Esophagus squamous epithelium (tissue), 5 donors: Measurements from ENCODE around the gene GADD45B. TPM values are rescaled to one million over a fixed set of nuclear protein-coding genes. Genes with fewer than 3 reads are reported as not detected.

Experiments used
- DNase-seq: peaks from one replicate; lab custom pipeline; 2025; lab: John Stamatoyannopoulos, UW
- H3K27ac ChIP-seq, 4 donors: fragments of 200-600 bp; sonication (generic); one replicate each; pipeline ENCODE4 v1.5.1; 2016 to 2019; ENCODE audit warnings: mild to moderate bottlenecking in 1 of 4
- H3K27me3 ChIP-seq, 4 donors: fragments of 200-600 bp; sonication (generic); 1 replicate in 3 of 4; 2 replicates in 1 of 4; pipeline versions ENCODE4 v1.5.1 to v1.6.0; 2017 to 2021; ENCODE audit warnings: antibody characterized with exemption in 1 of 4
- H3K36me3 ChIP-seq, 3 donors: fragments of 200-600 bp; sonication (generic); one replicate each; pipeline ENCODE4 v1.5.1; 2016 to 2019
- H3K4me1 ChIP-seq, 3 donors: fragments of 200-600 bp; sonication (generic); one replicate each; pipeline ENCODE4 v1.5.1; 2017 to 2019
- H3K4me3 ChIP-seq, 4 donors: fragments of 200-600 bp; sonication (generic); 1 replicate in 3 of 4; 2 replicates in 1 of 4; pipeline ENCODE4 v1.5.1; 2016 to 2019; ENCODE audit warnings: mild to moderate bottlenecking in 2 of 4, moderate library complexity in 1 of 4
- H3K9me3 ChIP-seq, 3 donors: fragments of 200-600 bp; sonication (generic); one replicate each; pipeline ENCODE4 v1.5.1; 2016 to 2019
- CTCF ChIP-seq, 6 experiments: fragments of 450-650 bp in 4 of 6; fragments of 200-600 bp in 2 of 6; sonication (generic) in 2 of 6; IDR thresholded peaks; one replicate each; pipeline ENCODE4 v1.5.1; 2016 to 2019; ENCODE audit warnings: antibody characterized with exemption in 6 of 6, mild to moderate bottlenecking in 4 of 6, moderate library complexity in 4 of 6
- POLR2A ChIP-seq, 4 donors: fragments of 450-650 bp; IDR thresholded peaks; one replicate each; pipeline ENCODE4 v1.6.1; 2017; ENCODE audit warnings: antibody characterized with exemption in 4 of 4, mild to moderate bottlenecking in 4 of 4, moderate library complexity in 3 of 4
- WGBS, 2 donors: methylation state at CpG; one replicate each; pipeline ENCODE4 v1.1.5; 2018; 5-methylcytosine and 5-hydroxymethylcytosine counted together
- intact Hi-C: fragments of 100-400 bp; cut with DNase I; formaldehyde crosslinking; loops from one replicate; pipeline ENCODE4 v1.15.0; 2022
- total RNA-seq, 4 donors: library from RNA; depleted of rRNA; stranded (reverse); fragments of >200 nt; gene quantifications; one replicate each; pipeline ENCODE4 v1.1.0, GENCODE V29; 2016
- donor health status: DM: yes; HTN: yes; CAD: no.

The GADD45B gene
- total RNA-seq, 4 donors from 2014 or later: 21.6 to 40.1 (median 28.7) TPM

GRCh38 chr19:2477732-2478191 lies 1.8 kb downstream of the GADD45B start:
- peaks cover 28 to 59% (median 37%) of the 10 kb centered on the region in 3 donors for H3K4me1 ChIP-seq
- DNase-seq: no peak
- intact Hi-C loops: loop anchor here (5.0 kb wide), 1 partner anchor 65 kb away; no protein-coding TSS in a partner anchor
- no peaks in the 10 kb centered on the region for H3K27me3 ChIP-seq
- WGBS, 2 donors: 17 to 34% methylated on average over 14 to 17 of the region's 21 CpGs
- no peak for TF ChIP-seq CTCF (IDR thresholded peaks at IDR 0.05)
- TF ChIP-seq POLR2A (IDR thresholded peaks at IDR 0.05): peak in 1 of 4 donors; percentile 32
- peaks cover 0 to under 1% (median 0%) of the 10 kb centered on the region in 3 donors for H3K9me3 ChIP-seq
- H3K36me3 ChIP-seq: peaks cover 0 to 10% (median 0%) of the 10 kb centered on the region in 3 donors
- peak overlapping the region; percentile 90 to 96 (median 91) for H3K27ac ChIP-seq
- peak overlapping the region; percentile 64 to 94 (median 88) for H3K4me3 ChIP-seq

- Histone ChIP-seq H3K36me3 (peaks cover 0 to 10% (median 0%) of the 10 kb centered on the region in 3 donors), H3K27ac (peak overlapping the region; percentile 90 to 96 (median 91)), H3K9me3 (peaks cover 0 to 6% (median 4%) of the 10 kb centered on the region in 3 donors), H3K4me1 (peaks cover 28 to 59% (median 37%) of the 10 kb centered on the region in 3 donors), H3K27me3 (no peaks in the 10 kb centered on the region), H3K4me3 (peak overlapping the region; percentile 64 to 94 (median 88))
- intact Hi-C loops: loop anchor here (5.0 kb wide), 1 partner anchor 64 kb away; no protein-coding TSS in a partner anchor
- no peak for DNase-seq
- WGBS, 2 donors: 0% methylated on average over 8 to 14 of the region's 20 CpGs
- TF ChIP-seq POLR2A (IDR thresholded peaks at IDR 0.05) (no peak), CTCF (IDR thresholded peaks at IDR 0.05) (peak in 4 of 6 experiments; percentile 36 to 39 (median 38))
Measured at GRCh38 chr19:2478278-2478755, 2.4 kb downstream of the GADD45B start.

GRCh38 chr19:2478756-2479555 lies 3.0 kb downstream of the GADD45B start:
- TF ChIP-seq POLR2A (IDR thresholded peaks at IDR 0.05): peak in 1 of 4 donors; percentile 25
- no peak for TF ChIP-seq CTCF (IDR thresholded peaks at IDR 0.05)
- peak overlapping the region; percentile 64 to 94 (median 88) for H3K4me3 ChIP-seq
- H3K9me3 ChIP-seq: peaks cover 0 to 10% (median 9%) of the 10 kb centered on the region in 3 donors
- intact Hi-C loops: loop anchor here (5.0 kb wide), 1 partner anchor 63 kb away; no protein-coding TSS in a partner anchor
- peaks cover 0 to 10% (median 0%) of the 10 kb centered on the region in 3 donors for H3K36me3 ChIP-seq
- H3K4me1 ChIP-seq: peaks cover 28 to 59% (median 37%) of the 10 kb centered on the region in 3 donors
- H3K27ac ChIP-seq: peak overlapping the region; percentile 90 to 96 (median 91)
- no peaks in the 10 kb centered on the region for H3K27me3 ChIP-seq
- WGBS, 2 donors: 0 to 13% methylated on average over 5 of the region's 39 CpGs
- no peak for DNase-seq

GRCh38 chr19:2479556-2480194 lies 3.7 kb downstream of the GADD45B start:
- TF ChIP-seq POLR2A (IDR thresholded peaks at IDR 0.05): no peak
- peak in 4 of 6 experiments; percentile 5 to 50 (median 25) for TF ChIP-seq CTCF (IDR thresholded peaks at IDR 0.05)
- intact Hi-C loops: loop anchor here (5.0 kb wide), 1 partner anchor 63 kb away; no protein-coding TSS in a partner anchor
- H3K27ac ChIP-seq: peak overlapping the region; percentile 90 to 96 (median 91)
- WGBS, 2 donors: 55 to 66% methylated on average over 14 to 19 of the region's 20 CpGs
- no peaks in the 10 kb centered on the region for H3K27me3 ChIP-seq
- H3K36me3 ChIP-seq: peaks cover 0 to 10% (median 0%) of the 10 kb centered on the region in 3 donors
- H3K4me3 ChIP-seq: peak overlapping the region in 3 of 4 donors; percentile 64 to 94 (median 82)
- H3K4me1 ChIP-seq: peaks cover 27 to 52% (median 36%) of the 10 kb centered on the region in 3 donors
- no peak for DNase-seq
- H3K9me3 ChIP-seq: peaks cover 0 to 10% (median 9%) of the 10 kb centered on the region in 3 donors
